ENCODE results near the gene ERVW-1.

ERVW-1 gene

DNA sequence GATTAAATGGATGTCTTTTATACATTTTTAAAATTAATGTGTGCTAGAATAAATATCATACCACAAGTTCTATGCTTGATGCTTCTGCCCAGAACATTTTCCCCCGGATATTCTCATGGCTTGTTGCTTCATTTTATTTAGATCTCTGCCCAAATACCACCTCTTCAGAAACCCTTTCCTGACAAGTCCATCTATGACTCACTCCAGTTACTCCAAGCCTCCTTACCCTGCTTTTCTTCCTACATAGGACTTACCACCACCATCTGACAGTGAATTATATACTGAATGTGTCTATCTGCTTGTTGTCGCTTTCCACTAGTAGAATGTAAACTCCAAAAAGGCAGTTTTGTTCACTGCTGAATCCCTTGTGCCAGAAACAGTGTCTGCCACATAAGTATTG lies 19.1 kb upstream of the ERVW-1 start:
- Histone ChIP-seq H3K36me3 (replicated peaks; ENCODE audit: insufficient read depth, low read length) (no peaks in the 10 kb centered on the region), H4K20me1 (ENCODE audit: insufficient read depth, low read length) (no peaks in the 10 kb centered on the region), H3K4me1 (ENCODE audit: low read length) (no peaks in the 10 kb centered on the region), H2AFZ (ENCODE audit: low read length) (no peak overlapping the region), H3K79me2 (ENCODE audit: low read length) (no peaks in the 10 kb centered on the region), H3K9me3 (replicated peaks; ENCODE audit: insufficient read depth, low read length) (no peaks in the 10 kb centered on the region), H3K27ac (ENCODE audit: low read length) (no peak overlapping the region), H3K9ac (ENCODE audit: low read length) (no peak overlapping the region), H3K9me2 (replicated peaks; ENCODE audit: insufficient read depth, low read length) (no peaks in the 10 kb centered on the region), H3K4me3 (ENCODE audit: low read length) (no peak overlapping the region), H3F3A (ENCODE audit: insufficient read depth, low read length) (no peaks in the 10 kb centered on the region), H3K27me3 (replicated peaks; ENCODE audit: insufficient read depth, low read length) (no peaks in the 10 kb centered on the region), H3K4me2 (ENCODE audit: low read depth, low read length) (no peak overlapping the region)
- TF ChIP-seq EZH2 (optimal IDR thresholded peaks at IDR 0.05; ENCODE audit: low read depth, low read length) (no peak), EZH2phosphoT487 (IDR thresholded peaks at IDR 0.05; ENCODE audit: low read length) (no peak)
- TF ChIP-seq, protein P1, sequence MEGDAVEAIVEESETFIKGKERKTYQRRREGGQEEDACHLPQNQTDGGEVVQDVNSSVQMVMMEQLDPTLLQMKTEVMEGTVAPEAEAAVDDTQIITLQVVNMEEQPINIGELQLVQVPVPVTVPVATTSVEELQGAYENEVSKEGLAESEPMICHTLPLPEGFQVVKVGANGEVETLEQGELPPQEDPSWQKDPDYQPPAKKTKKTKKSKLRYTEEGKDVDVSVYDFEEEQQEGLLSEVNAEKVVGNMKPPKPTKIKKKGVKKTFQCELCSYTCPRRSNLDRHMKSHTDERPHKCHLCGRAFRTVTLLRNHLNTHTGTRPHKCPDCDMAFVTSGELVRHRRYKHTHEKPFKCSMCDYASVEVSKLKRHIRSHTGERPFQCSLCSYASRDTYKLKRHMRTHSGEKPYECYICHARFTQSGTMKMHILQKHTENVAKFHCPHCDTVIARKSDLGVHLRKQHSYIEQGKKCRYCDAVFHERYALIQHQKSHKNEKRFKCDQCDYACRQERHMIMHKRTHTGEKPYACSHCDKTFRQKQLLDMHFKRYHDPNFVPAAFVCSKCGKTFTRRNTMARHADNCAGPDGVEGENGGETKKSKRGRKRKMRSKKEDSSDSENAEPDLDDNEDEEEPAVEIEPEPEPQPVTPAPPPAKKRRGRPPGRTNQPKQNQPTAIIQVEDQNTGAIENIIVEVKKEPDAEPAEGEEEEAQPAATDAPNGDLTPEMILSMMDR (IDR thresholded peaks at IDR 0.05; ENCODE audit: low read length): no peak
- no peak for DNase-seq

DNA sequence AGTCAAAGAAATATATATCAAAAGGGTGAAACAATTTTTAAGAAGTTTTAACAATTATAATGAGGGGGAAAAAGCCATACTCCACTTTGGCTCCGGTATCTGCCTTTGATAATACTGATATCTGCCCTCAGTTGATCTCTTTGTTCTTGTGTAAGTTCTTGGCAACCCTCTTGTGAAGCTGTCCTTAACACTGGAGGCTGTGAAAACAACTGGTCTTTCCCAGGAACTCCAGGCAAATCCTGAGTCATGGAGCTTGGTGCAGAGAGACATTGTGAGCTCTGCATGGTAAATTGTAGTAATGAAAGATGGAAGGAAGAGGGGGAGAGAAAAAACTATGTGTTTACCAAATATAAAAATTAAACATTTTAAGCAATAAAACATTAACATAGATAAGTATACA lies 11.9 kb upstream of the ERVW-1 start:
- Histone ChIP-seq H3K4me2 (ENCODE audit: low read depth, low read length) (no peak overlapping the region), H3F3A (ENCODE audit: insufficient read depth, low read length) (no peaks in the 10 kb centered on the region), H3K9me2 (replicated peaks; ENCODE audit: insufficient read depth, low read length) (no peaks in the 10 kb centered on the region), H3K9ac (ENCODE audit: low read length) (no peak overlapping the region), H3K27me3 (replicated peaks; ENCODE audit: insufficient read depth, low read length) (no peaks in the 10 kb centered on the region), H4K20me1 (ENCODE audit: insufficient read depth, low read length) (no peaks in the 10 kb centered on the region), H3K9me3 (replicated peaks; ENCODE audit: insufficient read depth, low read length) (no peaks in the 10 kb centered on the region), H3K36me3 (replicated peaks; ENCODE audit: insufficient read depth, low read length) (peaks cover 6% of the 10 kb centered on the region; the same call in 1 of the 2 replicates), H3K4me3 (ENCODE audit: low read length) (no peak overlapping the region), H3K79me2 (ENCODE audit: low read length) (no peaks in the 10 kb centered on the region), H2AFZ (ENCODE audit: low read length) (no peak overlapping the region), H3K4me1 (ENCODE audit: low read length) (no peaks in the 10 kb centered on the region), H3K27ac (ENCODE audit: low read length) (no peak overlapping the region)
- TF ChIP-seq, protein P1 (IDR thresholded peaks at IDR 0.05; ENCODE audit: low read length): no peak
- TF ChIP-seq EZH2phosphoT487 (IDR thresholded peaks at IDR 0.05; ENCODE audit: low read length) (no peak), EZH2 (optimal IDR thresholded peaks at IDR 0.05; ENCODE audit: low read depth, low read length) (no peak)
- DNase-seq: no peak

DNA sequence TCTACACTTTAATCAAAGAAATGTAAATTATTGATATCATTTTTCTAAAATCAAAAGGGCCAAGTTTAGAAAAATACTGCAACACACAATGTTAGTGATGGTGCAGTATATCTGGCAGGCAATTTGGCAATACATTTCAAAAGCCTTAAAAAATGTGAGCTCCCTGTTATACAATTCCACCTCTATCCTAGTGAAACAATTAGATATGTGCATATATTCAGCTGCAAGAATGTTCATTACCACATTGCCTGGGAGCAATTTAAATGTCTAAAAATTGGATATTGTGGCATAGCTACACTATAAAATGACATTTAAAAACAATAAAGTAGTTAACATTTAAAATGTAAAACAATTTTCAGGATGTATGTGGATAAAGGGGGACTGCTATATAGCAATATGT lies 10.1 kb upstream of the ERVW-1 start:
- peaks cover 6% of the 10 kb centered on the region; the same call in 1 of the 2 replicates for H3K36me3 ChIP-seq (replicated peaks; ENCODE audit: insufficient read depth, low read length)
- no peak overlapping the region for H3K9ac ChIP-seq (ENCODE audit: low read length)
- no peak overlapping the region for H2AFZ ChIP-seq (ENCODE audit: low read length)
- H3K27ac ChIP-seq (ENCODE audit: low read length): no peak overlapping the region
- H3K4me1 ChIP-seq (ENCODE audit: low read length): no peaks in the 10 kb centered on the region
- H3K9me2 ChIP-seq (replicated peaks; ENCODE audit: insufficient read depth, low read length): no peaks in the 10 kb centered on the region
- H3K4me3 ChIP-seq (ENCODE audit: low read length): no peak overlapping the region
- H3K4me2 ChIP-seq (ENCODE audit: low read depth, low read length): no peak overlapping the region
- no peaks in the 10 kb centered on the region for H3K9me3 ChIP-seq (replicated peaks; ENCODE audit: insufficient read depth, low read length)
- no peaks in the 10 kb centered on the region for H3K27me3 ChIP-seq (replicated peaks; ENCODE audit: insufficient read depth, low read length)
- DNase-seq: no peak
- no peaks in the 10 kb centered on the region for H4K20me1 ChIP-seq (ENCODE audit: insufficient read depth, low read length)
- no peaks in the 10 kb centered on the region for H3K79me2 ChIP-seq (ENCODE audit: low read length)
- no peaks in the 10 kb centered on the region for H3F3A ChIP-seq (ENCODE audit: insufficient read depth, low read length)
- TF ChIP-seq EZH2 (optimal IDR thresholded peaks at IDR 0.05; ENCODE audit: low read depth, low read length) (no peak), EZH2phosphoT487 (IDR thresholded peaks at IDR 0.05; ENCODE audit: low read length) (no peak)
- TF ChIP-seq, protein P1 (IDR thresholded peaks at IDR 0.05; ENCODE audit: low read length): no peak
